H9 (cell line): Measurements from ENCODE around the gene NRCAM. TPM values are rescaled to one million over a fixed set of nuclear protein-coding genes. Genes with fewer than 3 reads are reported as not detected.

Source experiments
- DNase-seq: peaks from one replicate; pipeline ENCODE4 v3.0.0-alpha.2; 2017
- H2AFZ ChIP-seq: one replicate; pipeline ENCODE4 v1.6.1; 2013; ENCODE audit warnings: mild to moderate bottlenecking, low read length, control low read depth, moderate library complexity
- H2AK5ac ChIP-seq: 2 replicates; pipeline ENCODE4 v1.6.1; 2013; ENCODE audit warnings: low read length, control low read depth, mixed read lengths; ENCODE audit not compliant: insufficient read length
- H2BK120ac ChIP-seq: one replicate; pipeline ENCODE4 v1.6.1; 2013; ENCODE audit warnings: low read depth, mild to moderate bottlenecking, low read length, control low read depth, inconsistent platforms; ENCODE audit not compliant: poor library complexity, severe bottlenecking
- H2BK12ac ChIP-seq: 2 replicates; pipeline ENCODE4 v1.6.1; 2013; ENCODE audit warnings: low read length, control low read depth, mixed read lengths, low read depth; ENCODE audit not compliant: insufficient read length
- H2BK15ac ChIP-seq: 2 replicates; pipeline ENCODE4 v1.6.1; 2013; ENCODE audit warnings: low read depth, low read length, control low read depth
- H2BK20ac ChIP-seq: one replicate; pipeline ENCODE4 v1.6.1; 2013; ENCODE audit warnings: low read depth, mild to moderate bottlenecking, low read length, control low read depth, inconsistent platforms; ENCODE audit not compliant: poor library complexity, severe bottlenecking
- H2BK5ac ChIP-seq: 2 replicates; pipeline ENCODE4 v1.6.1; 2013; ENCODE audit warnings: low read length, control low read depth, mixed read lengths; ENCODE audit not compliant: insufficient read length
- H3K14ac ChIP-seq: 2 replicates; pipeline ENCODE4 v1.6.1; 2013; ENCODE audit warnings: low read length, control low read depth; ENCODE audit not compliant: insufficient read depth
- H3K18ac ChIP-seq: 2 replicates; pipeline ENCODE4 v1.6.1; 2013; ENCODE audit warnings: low read depth, mild to moderate bottlenecking, mixed read lengths, low read length, control low read depth; ENCODE audit not compliant: insufficient read length
- H3K23ac ChIP-seq: 2 replicates; pipeline ENCODE4 v1.6.1; 2013; ENCODE audit warnings: low read length, control low read depth, mixed read lengths, low read depth; ENCODE audit not compliant: insufficient read length
- H3K23me2 ChIP-seq: 2 replicates; pipeline ENCODE4 v1.6.1; 2013; ENCODE audit warnings: low read depth, mild to moderate bottlenecking, mixed read lengths, low read length, control low read depth; ENCODE audit not compliant: insufficient read length, poor library complexity, severe bottlenecking
- H3K27ac ChIP-seq: 2 replicates; pipeline ENCODE4 v1.5.1; 2013; ENCODE audit warnings: low read length, control low read depth, mixed read lengths, low read depth; ENCODE audit not compliant: insufficient read length
- H3K27me3 ChIP-seq: 2 replicates; pipeline ENCODE4 v1.6.1; 2013; ENCODE audit warnings: low read length, control low read depth, inconsistent platforms; ENCODE audit not compliant: insufficient read depth
- H3K4ac ChIP-seq: 2 replicates; pipeline ENCODE4 v1.6.1; 2013; ENCODE audit warnings: low read depth, mild to moderate bottlenecking, control low read depth, inconsistent platforms, low read length, moderate library complexity
- H3K4me1 ChIP-seq: 2 replicates; pipeline ENCODE4 v1.6.1; 2013; ENCODE audit warnings: low read length, control low read depth, inconsistent platforms; ENCODE audit not compliant: insufficient read depth
- H3K4me2 ChIP-seq: 2 replicates; pipeline ENCODE4 v1.6.1; 2013; ENCODE audit warnings: low read length, control low read depth, mixed read lengths; ENCODE audit not compliant: insufficient read length, insufficient read depth
- H3K56ac ChIP-seq: 2 replicates; pipeline ENCODE4 v1.6.1; 2013; ENCODE audit warnings: low read depth, mild to moderate bottlenecking, mixed read lengths, low read length, control low read depth; ENCODE audit not compliant: insufficient read length
- H3K79me1 ChIP-seq: 2 replicates; pipeline ENCODE4 v1.6.1; 2013; ENCODE audit warnings: low read depth, mild to moderate bottlenecking, moderate library complexity, low read length, control low read depth, inconsistent platforms; ENCODE audit not compliant: insufficient read depth, poor library complexity, severe bottlenecking
- H3K79me2 ChIP-seq: 2 replicates; pipeline ENCODE4 v1.6.1; 2013; ENCODE audit warnings: low read length, control low read depth, inconsistent platforms; ENCODE audit not compliant: insufficient read depth
- H3K9ac ChIP-seq: 2 replicates; pipeline ENCODE4 v1.6.1; 2013; ENCODE audit warnings: low read length, control low read depth, mixed read lengths; ENCODE audit not compliant: insufficient read length; ENCODE audit errors: extremely low read depth
- H3K9me3 ChIP-seq: one replicate; pipeline ENCODE4 v1.6.1; 2013; ENCODE audit warnings: low read depth, low read length, inconsistent platforms; ENCODE audit not compliant: control insufficient read depth
- H3T11ph ChIP-seq: one replicate; pipeline ENCODE4 v1.6.1; 2013; ENCODE audit warnings: mild to moderate bottlenecking, low read length, control low read depth, inconsistent platforms
- H4K20me1 ChIP-seq: one replicate; pipeline ENCODE4 v1.6.1; 2013; ENCODE audit not compliant: control insufficient read depth, insufficient read length, insufficient read depth
- H4K5ac ChIP-seq: 2 replicates; pipeline ENCODE4 v1.6.1; 2013; ENCODE audit warnings: low read depth, mild to moderate bottlenecking, mixed read lengths, low read length, control low read depth; ENCODE audit not compliant: insufficient read length
- H4K8ac ChIP-seq: replicated peaks from 2 replicates; pipeline ENCODE4 v1.6.1; 2013; ENCODE audit warnings: low read length, control low read depth, mixed read lengths, low read depth; ENCODE audit not compliant: insufficient read length
- H4K91ac ChIP-seq: 2 replicates; pipeline ENCODE4 v1.6.1; 2013; ENCODE audit warnings: low read depth, mild to moderate bottlenecking, moderate library complexity, mixed read lengths, low read length, control low read depth; ENCODE audit not compliant: insufficient read length
- H3K27ac Mint-ChIP-seq, 3 experiments: 2 replicates in 2 of 3; 3 replicates in 1 of 3; pipeline ENCODE4 v1.8.0; 2020 to 2021; ENCODE audit warnings: mixed read lengths in 3 of 3, mild to moderate bottlenecking in 1 of 3, moderate library complexity in 1 of 3
- H3K27me3 Mint-ChIP-seq: 2 replicates; pipeline ENCODE4 v1.8.0; 2021; ENCODE audit warnings: low read depth, mild to moderate bottlenecking, moderate library complexity, mixed read lengths
- H3K36me3 Mint-ChIP-seq, 3 experiments: 2 replicates in 2 of 3; 3 replicates in 1 of 3; pipeline ENCODE4 v1.8.0; 2020 to 2021; ENCODE audit warnings: low read depth in 3 of 3, mixed read lengths in 3 of 3; ENCODE audit not compliant: insufficient read depth in 1 of 3
- H3K4me1 Mint-ChIP-seq, 2 experiments: 2 replicates each; pipeline ENCODE4 v1.8.0; 2020; ENCODE audit warnings: mixed read lengths in 2 of 2
- H3K4me3 Mint-ChIP-seq, 2 experiments: 2 replicates in 1 of 2; 3 replicates in 1 of 2; pipeline ENCODE4 v1.8.0; 2020 to 2021; ENCODE audit warnings: mild to moderate bottlenecking in 2 of 2, mixed read lengths in 2 of 2, moderate library complexity in 1 of 2
- H3K9me3 Mint-ChIP-seq, 2 experiments: 2 replicates in 1 of 2; 3 replicates in 1 of 2; pipeline ENCODE4 v1.8.0; 2020; ENCODE audit warnings: mild to moderate bottlenecking in 2 of 2, mixed read lengths in 2 of 2, moderate library complexity in 1 of 2
- WGBS: extraction: QIAGEN DNeasy Blood & Tissue Kit; methylation state at CpG from one replicate; pipeline ENCODE4 v1.1.7; 2013; ENCODE audit warnings: missing lambda C conversion rate, low lambda C conversion rate, mixed read lengths; ENCODE audit not compliant: insufficient read length; ENCODE audit errors: extremely low coverage; 5-methylcytosine and 5-hydroxymethylcytosine counted together
- total RNA-seq: library from RNA; stranded (reverse); gene quantifications from 2 replicates; pipeline ENCODE4 v1.2.1, GENCODE V29; 2021
- TF ChIP-seq, protein P1 (sequence below): fragments of 200-600 bp; sonication (generic); conservative IDR thresholded peaks from 3 replicates; pipeline ENCODE4 v1.8.0; 2021; ENCODE audit warnings: antibody characterized with exemption, mild to moderate bottlenecking

The NRCAM gene
- total RNA-seq, 1 experiment from 2014 or later = 2.3 TPM

DNA sequence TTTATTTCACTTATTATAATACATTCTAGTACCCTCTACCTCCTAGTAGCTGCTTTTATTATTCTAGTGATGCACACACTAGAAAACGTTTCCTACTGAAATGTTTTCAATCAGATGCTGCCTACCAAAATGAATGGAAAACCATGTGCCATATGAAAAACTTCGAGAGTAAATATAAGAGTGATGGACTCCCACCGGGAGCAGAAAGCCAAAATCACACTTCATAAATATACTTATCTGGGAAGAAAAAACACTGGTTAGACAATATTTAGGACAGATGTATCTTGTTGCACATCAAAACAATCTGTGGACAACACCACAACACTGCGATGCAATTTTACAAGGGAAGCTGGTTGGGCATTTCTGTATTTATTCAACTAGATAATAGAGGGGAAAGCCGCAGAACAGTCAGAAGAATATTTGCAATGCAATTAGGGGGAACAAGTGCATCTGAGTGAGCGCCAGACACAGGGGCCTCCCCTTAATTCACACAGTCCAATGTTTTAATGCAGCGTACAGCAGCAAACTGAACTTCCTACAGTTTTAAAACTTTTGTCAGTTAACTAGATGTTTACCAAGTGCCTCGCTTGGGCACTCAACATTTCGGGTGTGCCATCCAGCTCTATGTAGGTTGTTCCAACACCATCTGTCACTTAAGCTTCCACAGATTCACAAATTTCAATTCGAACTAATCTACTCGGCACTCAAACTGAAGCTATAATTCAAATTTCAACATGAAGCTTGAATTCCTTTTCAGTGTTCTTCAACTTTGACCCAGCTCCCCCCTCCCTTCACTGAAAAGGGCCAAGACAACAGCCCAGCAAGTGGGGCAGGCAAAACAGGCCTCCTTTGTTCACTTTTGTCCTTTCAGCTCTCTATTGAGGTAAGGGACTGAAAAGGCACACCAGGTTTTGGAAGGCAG lies 7.4 kb downstream of the NRCAM start:
- no peak for DNase-seq
- no peak overlapping the region for H4K5ac ChIP-seq
- H2BK12ac ChIP-seq = no peak overlapping the region
- no peaks in the 10 kb centered on the region for H3K23me2 ChIP-seq
- Mint-ChIP-seq H3K4me3 (no peak overlapping the region), H3K27ac (peak overlapping the region in 2 of 3 experiments; percentile 76 to 89; a peak in 3 of 7 replicates), H3K9me3 (no peaks in the 10 kb centered on the region), H3K36me3 (no peaks in the 10 kb centered on the region), H3K27me3 (peaks cover 24% of the 10 kb centered on the region), H3K4me1 (peaks cover 14 to 30% of the 10 kb centered on the region in 2 experiments)
- no peak overlapping the region for H2BK120ac ChIP-seq
- H3K4me1 ChIP-seq = no peaks in the 10 kb centered on the region
- H3T11ph ChIP-seq = no peak overlapping the region
- peak overlapping the region; percentile 51; the same call in 1 of the 2 replicates for H3K14ac ChIP-seq
- no peak overlapping the region for H2BK15ac ChIP-seq
- H3K27me3 ChIP-seq = peaks cover 2% of the 10 kb centered on the region; the same call in 1 of the 2 replicates
- no peak overlapping the region for H2AK5ac ChIP-seq
- H3K79me1 ChIP-seq = no peaks in the 10 kb centered on the region
- H3K18ac ChIP-seq = no peak overlapping the region
- WGBS = no CpG with 5 or more reads among the region's 11 CpGs
- no peaks in the 10 kb centered on the region for H4K20me1 ChIP-seq
- H3K23ac ChIP-seq = no peak overlapping the region
- H3K9me3 ChIP-seq = no peaks in the 10 kb centered on the region
- H4K91ac ChIP-seq = no peak overlapping the region
- no peak overlapping the region for H2BK5ac ChIP-seq
- H3K9ac ChIP-seq = no peak overlapping the region
- no peak overlapping the region for H3K4ac ChIP-seq
- H4K8ac ChIP-seq = no peak overlapping the region
- no peak overlapping the region for H3K56ac ChIP-seq
- no peak overlapping the region for H2AFZ ChIP-seq
- H3K4me2 ChIP-seq = no peak overlapping the region
- TF ChIP-seq, protein P1, sequence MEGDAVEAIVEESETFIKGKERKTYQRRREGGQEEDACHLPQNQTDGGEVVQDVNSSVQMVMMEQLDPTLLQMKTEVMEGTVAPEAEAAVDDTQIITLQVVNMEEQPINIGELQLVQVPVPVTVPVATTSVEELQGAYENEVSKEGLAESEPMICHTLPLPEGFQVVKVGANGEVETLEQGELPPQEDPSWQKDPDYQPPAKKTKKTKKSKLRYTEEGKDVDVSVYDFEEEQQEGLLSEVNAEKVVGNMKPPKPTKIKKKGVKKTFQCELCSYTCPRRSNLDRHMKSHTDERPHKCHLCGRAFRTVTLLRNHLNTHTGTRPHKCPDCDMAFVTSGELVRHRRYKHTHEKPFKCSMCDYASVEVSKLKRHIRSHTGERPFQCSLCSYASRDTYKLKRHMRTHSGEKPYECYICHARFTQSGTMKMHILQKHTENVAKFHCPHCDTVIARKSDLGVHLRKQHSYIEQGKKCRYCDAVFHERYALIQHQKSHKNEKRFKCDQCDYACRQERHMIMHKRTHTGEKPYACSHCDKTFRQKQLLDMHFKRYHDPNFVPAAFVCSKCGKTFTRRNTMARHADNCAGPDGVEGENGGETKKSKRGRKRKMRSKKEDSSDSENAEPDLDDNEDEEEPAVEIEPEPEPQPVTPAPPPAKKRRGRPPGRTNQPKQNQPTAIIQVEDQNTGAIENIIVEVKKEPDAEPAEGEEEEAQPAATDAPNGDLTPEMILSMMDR = no peak
- H2BK20ac ChIP-seq = no peak overlapping the region
- H3K27ac ChIP-seq = no peak overlapping the region
- no peaks in the 10 kb centered on the region for H3K79me2 ChIP-seq
